ENCODE measurements around the gene CLEC11A. TPM values are rescaled to one million over a fixed set of nuclear protein-coding genes. Genes with fewer than 3 reads are reported as not detected.
"Not testable (repeated sequence)": the region's sequence is repeated elsewhere in the genome, so short reads cannot be mapped to it uniquely, and the experiment has no call there.

CLEC11A gene
- total RNA-seq, 1 donor from 2014 or later: 0.38 TPM

DNA sequence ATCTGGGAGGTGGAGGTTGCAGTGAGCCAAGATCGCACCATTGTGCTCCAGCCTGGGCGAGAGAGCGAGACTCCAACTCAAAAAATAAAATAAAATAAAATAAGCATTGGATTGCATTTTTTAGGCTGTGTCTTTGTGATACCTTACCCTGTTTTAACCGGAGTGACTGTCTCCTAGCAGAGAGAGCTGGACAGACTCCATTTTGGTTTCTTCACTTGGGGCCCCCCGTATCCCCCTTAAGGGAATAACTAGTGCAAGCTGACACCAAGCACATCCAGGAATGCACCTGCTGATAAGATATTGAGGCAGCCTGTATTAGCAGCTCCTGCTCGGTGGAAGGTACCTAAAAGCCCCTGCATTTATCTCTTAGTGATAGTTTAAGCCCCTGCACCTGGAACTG lies 26.3 kb downstream of the CLEC11A start:
- Mint-ChIP-seq H3K9me3 (no peaks in the 10 kb centered on the region), H3K36me3 (ENCODE audit: low read depth) (no peaks in the 10 kb centered on the region)
- ATAC-seq (ENCODE audit: low read depth): no peak

DNA sequence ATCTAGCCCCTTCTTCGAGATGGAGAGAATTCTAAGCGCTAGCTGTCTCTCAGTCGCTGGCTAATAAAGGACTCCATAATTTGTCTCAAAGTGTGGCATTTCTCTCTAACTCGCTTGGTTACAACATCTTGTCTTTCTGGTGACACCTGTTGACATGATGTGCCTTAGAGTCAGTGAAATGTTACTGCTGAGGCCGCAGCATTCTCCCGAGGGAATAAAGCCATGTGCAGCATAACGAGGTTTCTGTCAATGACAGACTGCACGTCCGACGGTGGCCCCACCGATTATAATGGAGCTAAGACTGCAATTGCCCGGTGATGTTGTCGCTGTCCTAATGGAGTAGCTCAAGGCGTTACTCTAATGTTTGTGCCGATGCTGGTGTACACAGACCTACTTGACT lies 26.8 kb downstream of the CLEC11A start:
- TF ChIP-seq CTCF (IDR thresholded peaks at IDR 0.05): no peak
- DNase-seq (no peak), ATAC-seq (ENCODE audit: low read depth) (no peak)
- no peak overlapping the region for H3K27ac Mint-ChIP-seq
- no peaks in the 10 kb centered on the region for H3K36me3 Mint-ChIP-seq (ENCODE audit: low read depth)
- H3K27me3 Mint-ChIP-seq: peaks cover 18% of the 10 kb centered on the region
- no peaks in the 10 kb centered on the region for H3K4me1 Mint-ChIP-seq
- H3K9me3 Mint-ChIP-seq: no peaks in the 10 kb centered on the region
- ChIA-PET CTCF (no interaction called here), POLR2A (no interaction called here)
- H3K4me3 Mint-ChIP-seq: no peak overlapping the region
- intact Hi-C loops (cut with micrococcal nuclease): no loop called here

More for the DNA sequence above, 26.3 kb downstream of the CLEC11A start:
- no peak overlapping the region for H3K27ac Mint-ChIP-seq
- DNase-seq: no peak
- H3K27me3 Mint-ChIP-seq: peaks cover 15% of the 10 kb centered on the region
- POLR2A ChIA-PET: no interaction called here
- intact Hi-C loops (cut with micrococcal nuclease): no loop called here
- TF ChIP-seq CTCF (IDR thresholded peaks at IDR 0.05): no peak
- H3K4me3 Mint-ChIP-seq: no peak overlapping the region
- CTCF ChIA-PET: no interaction called here
- no peaks in the 10 kb centered on the region for H3K4me1 Mint-ChIP-seq

GRCh38 chr19:50753879-50754278 lies 30.7 kb downstream of the CLEC11A start:
- ATAC-seq (ENCODE audit: low read depth) (no peak), DNase-seq (no peak)
- no peaks in the 10 kb centered on the region for H3K4me1 Mint-ChIP-seq
- peaks cover 27% of the 10 kb centered on the region for H3K27me3 Mint-ChIP-seq
- no peaks in the 10 kb centered on the region for H3K36me3 Mint-ChIP-seq (ENCODE audit: low read depth)
- H3K4me3 Mint-ChIP-seq: no peak overlapping the region
- no peaks in the 10 kb centered on the region for H3K9me3 Mint-ChIP-seq
- no peak for TF ChIP-seq CTCF (IDR thresholded peaks at IDR 0.05)
- ChIA-PET POLR2A (no interaction called here), CTCF (no interaction called here)
- intact Hi-C loops (cut with micrococcal nuclease): no loop called here
- no peak overlapping the region for H3K27ac Mint-ChIP-seq

DNA sequence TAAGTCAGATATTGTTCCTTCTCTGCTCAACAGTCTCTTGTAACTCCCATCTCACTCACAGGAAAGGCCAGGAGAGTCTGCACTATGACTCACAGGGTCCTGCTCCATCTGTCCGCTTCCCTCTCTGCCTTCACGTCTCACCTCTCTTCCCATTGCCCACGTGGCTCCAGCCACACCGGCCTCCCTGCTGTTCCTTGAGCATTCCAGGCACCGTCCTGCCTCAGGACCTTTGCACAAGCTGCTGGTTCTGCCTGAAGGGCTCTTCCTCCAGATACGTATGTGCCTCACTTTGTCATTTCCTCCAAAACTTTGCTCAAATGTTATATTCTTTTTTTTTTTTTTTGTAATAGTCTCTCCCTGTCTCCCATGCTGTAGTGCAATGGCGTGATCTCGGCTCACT lies 33.1 kb downstream of the CLEC11A start:
- POLR2A ChIA-PET; intact Hi-C loops (cut with micrococcal nuclease); H3K36me3 Mint-ChIP-seq (ENCODE audit: low read depth); H3K27ac Mint-ChIP-seq; DNase-seq; H3K4me1 Mint-ChIP-seq; H3K9me3 Mint-ChIP-seq; ATAC-seq (ENCODE audit: low read depth); H3K4me3 Mint-ChIP-seq; CTCF ChIA-PET: not testable (repeated sequence)
- peaks cover 20% of the 10 kb centered on the region for H3K27me3 Mint-ChIP-seq

- DNase-seq; H3K4me3 Mint-ChIP-seq; POLR2A ChIA-PET; H3K4me1 Mint-ChIP-seq; ATAC-seq (ENCODE audit: low read depth); H3K27ac Mint-ChIP-seq; H3K36me3 Mint-ChIP-seq (ENCODE audit: low read depth); intact Hi-C loops (cut with micrococcal nuclease); CTCF ChIA-PET; H3K9me3 Mint-ChIP-seq: not testable (repeated sequence)
- peaks cover 22% of the 10 kb centered on the region for H3K27me3 Mint-ChIP-seq
Observed at GRCh38 chr19:50757624-50758023, 34.5 kb downstream of the CLEC11A start.

DNA sequence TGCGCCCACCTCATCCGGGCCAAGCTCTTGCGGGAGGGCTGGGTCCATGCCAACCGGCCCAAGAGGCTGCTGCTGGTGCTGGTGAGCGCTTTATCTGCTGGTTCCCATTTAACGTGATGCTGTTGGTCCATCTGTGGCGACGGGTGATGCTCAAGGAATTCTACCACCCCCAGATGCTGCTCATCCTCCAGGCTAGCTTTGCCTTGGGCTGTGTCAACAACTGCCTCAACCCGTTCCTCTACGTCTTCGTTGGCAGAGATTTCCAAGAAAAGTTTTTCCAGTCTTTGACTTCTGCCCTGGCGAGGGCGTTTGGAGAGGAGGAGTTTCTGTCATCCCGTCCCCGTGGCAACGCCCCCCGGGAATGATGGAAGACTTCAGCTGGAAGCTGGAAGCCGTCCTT lies 35.9 kb downstream of the CLEC11A start:
- intact Hi-C loops (cut with micrococcal nuclease); ATAC-seq (ENCODE audit: low read depth); H3K9me3 Mint-ChIP-seq; DNase-seq; CTCF ChIA-PET; H3K36me3 Mint-ChIP-seq (ENCODE audit: low read depth); POLR2A ChIA-PET; H3K4me1 Mint-ChIP-seq; H3K4me3 Mint-ChIP-seq; H3K27ac Mint-ChIP-seq: not testable (repeated sequence)
- H3K27me3 Mint-ChIP-seq: peaks cover 18% of the 10 kb centered on the region

DNA sequence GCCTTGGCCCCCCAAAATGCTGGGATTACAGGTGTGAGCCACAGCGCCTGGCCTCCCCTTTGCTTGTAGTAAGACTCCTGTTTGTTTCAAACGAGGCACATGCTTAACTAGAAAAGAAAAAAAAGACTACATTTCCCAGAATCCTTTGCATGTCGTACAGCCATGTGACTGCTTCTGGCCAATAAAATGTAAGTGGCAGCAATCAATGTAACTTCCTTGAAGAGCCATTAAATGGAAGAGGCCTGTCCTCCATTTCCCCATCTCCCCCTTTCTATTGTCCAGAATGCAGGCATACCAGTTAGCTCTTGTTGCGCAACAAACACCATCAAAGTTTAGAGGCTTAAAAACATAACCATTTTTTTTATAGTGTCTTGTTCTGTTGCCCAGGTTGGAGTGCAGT lies 36.7 kb downstream of the CLEC11A start:
- no peaks in the 10 kb centered on the region for H3K36me3 Mint-ChIP-seq (ENCODE audit: low read depth)
- peaks cover 4% of the 10 kb centered on the region for H3K9me3 Mint-ChIP-seq
- ChIA-PET POLR2A (no interaction called here), CTCF (no interaction called here)
- no peak for ATAC-seq (ENCODE audit: low read depth)
- H3K4me1 Mint-ChIP-seq: no peaks in the 10 kb centered on the region
- intact Hi-C loops (cut with micrococcal nuclease): no loop called here
- H3K27ac Mint-ChIP-seq: no peak overlapping the region
- TF ChIP-seq CTCF (IDR thresholded peaks at IDR 0.05): no peak
- no peak for DNase-seq
- no peak overlapping the region for H3K4me3 Mint-ChIP-seq
- peaks cover 19% of the 10 kb centered on the region for H3K27me3 Mint-ChIP-seq

- DNase-seq; H3K27ac Mint-ChIP-seq; intact Hi-C loops (cut with micrococcal nuclease); H3K9me3 Mint-ChIP-seq; H3K4me3 Mint-ChIP-seq; ATAC-seq (ENCODE audit: low read depth); H3K4me1 Mint-ChIP-seq; CTCF ChIA-PET; H3K36me3 Mint-ChIP-seq (ENCODE audit: low read depth): not testable (repeated sequence)
- peaks cover 17% of the 10 kb centered on the region for H3K27me3 Mint-ChIP-seq
- POLR2A ChIA-PET: interaction anchor here (0.7 kb wide), 1 partner anchor 300 kb away, joined by 5 read pairs; no protein-coding TSS in a partner anchor
Observed at GRCh38 chr19:50761501-50761900, 38.3 kb downstream of the CLEC11A start.

DNA sequence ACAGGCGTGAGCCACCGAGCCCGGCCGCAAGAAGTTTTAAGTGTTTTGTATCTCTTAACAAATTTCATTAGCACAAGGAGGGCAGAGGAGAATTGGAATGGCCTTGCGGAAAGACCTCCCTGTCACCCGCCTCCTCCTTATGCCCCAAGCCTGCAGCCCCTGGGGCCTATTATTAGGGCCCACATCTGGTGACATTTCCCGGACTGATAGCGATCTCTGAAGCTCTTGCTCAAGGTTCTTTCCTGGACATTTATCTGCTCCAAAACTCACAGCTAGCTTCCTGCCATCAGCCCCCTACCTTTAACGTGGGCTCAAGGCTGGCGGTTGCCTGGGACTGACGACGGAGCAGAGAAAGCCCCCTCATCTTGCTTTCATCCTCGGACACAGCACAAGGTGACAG lies 40.4 kb downstream of the CLEC11A start:
- DNase-seq; H3K27ac Mint-ChIP-seq; H3K4me3 Mint-ChIP-seq; H3K9me3 Mint-ChIP-seq; ATAC-seq (ENCODE audit: low read depth); intact Hi-C loops (cut with micrococcal nuclease); H3K36me3 Mint-ChIP-seq (ENCODE audit: low read depth); CTCF ChIA-PET; POLR2A ChIA-PET; H3K4me1 Mint-ChIP-seq: not testable (repeated sequence)
- peaks cover 17% of the 10 kb centered on the region for H3K27me3 Mint-ChIP-seq

Measured in activated B cell treated with CpG ODN at 0.5 μM for 24 hours (primary cell).